Lower leg skin (tissue), 4 donors: ENCODE data around the gene CAB39L. TPM values are rescaled to one million over a fixed set of nuclear protein-coding genes. Genes with fewer than 3 reads are reported as not detected.

ENCODE experiments used
- DNase-seq, 2 donors: peaks; one replicate each; pipeline ENCODE4 v3.0.0-alpha.2; 2019; ENCODE audit warnings: low spot score in 2 of 2
- H3K4me3 ChIP-seq: fragments of 200-600 bp; sonication (generic); 2 replicates; pipeline ENCODE4 v1.5.1; 2017; ENCODE audit warnings: mild to moderate bottlenecking, low read depth; ENCODE audit not compliant: poor library complexity, severe bottlenecking
- CTCF ChIP-seq, 3 donors: fragments of 450-650 bp; IDR thresholded peaks; one replicate each; pipeline ENCODE4 v1.5.1; 2016; ENCODE audit warnings: antibody characterized with exemption in 3 of 3, mild to moderate bottlenecking in 3 of 3, moderate library complexity in 2 of 3
- POLR2A ChIP-seq, 2 donors: fragments of 450-650 bp; IDR thresholded peaks; one replicate each; pipeline ENCODE4 v1.6.1; 2016 to 2017; ENCODE audit warnings: antibody characterized with exemption in 2 of 2, mild to moderate bottlenecking in 1 of 2, moderate library complexity in 1 of 2
- WGBS, 2 donors: methylation state at CpG; one replicate each; pipeline ENCODE4 v1.1.5; 2018; 5-methylcytosine and 5-hydroxymethylcytosine counted together
- intact Hi-C: fragments of 100-400 bp; cut with DNase I; formaldehyde crosslinking; loops from one replicate; pipeline ENCODE4 v1.15.0; 2023; ENCODE audit warnings: low total_unique reads
- total RNA-seq, 4 donors: library from RNA; depleted of rRNA; stranded (reverse); fragments of >200 nt; gene quantifications; one replicate each; pipeline ENCODE4 v1.1.0, GENCODE V29; 2016

Gene CAB39L
- total RNA-seq, 4 donors from 2014 or later = 14.9 to 31.1 (median 26.3) TPM

- no peak for DNase-seq
- intact Hi-C loops = no loop called here
- 96 to 100% methylated on average over 1 of the region's 1 CpG for WGBS, 2 donors
- no peak overlapping the region for H3K4me3 ChIP-seq
- no peak for TF ChIP-seq POLR2A (IDR thresholded peaks at IDR 0.05)
- TF ChIP-seq CTCF (IDR thresholded peaks at IDR 0.05) = no peak
Observed at GRCh38 chr13:49418206-49418605, 25.7 kb downstream of the CAB39L start.

- no peak for DNase-seq
- TF ChIP-seq CTCF (IDR thresholded peaks at IDR 0.05) = no peak
- H3K4me3 ChIP-seq = no peak overlapping the region
- intact Hi-C loops = no loop called here
- 74 to 84% methylated on average over 3 of the region's 3 CpGs for WGBS, 2 donors
Observed at GRCh38 chr13:49417161-49417560, 26.7 kb downstream of the CAB39L start.

GRCh38 chr13:49412749-49413148, 31.1 kb downstream of the CAB39L start:
- H3K4me3 ChIP-seq = no peak overlapping the region
- 97 to 100% methylated on average over 2 of the region's 2 CpGs for WGBS, 2 donors
- no peak for DNase-seq
- TF ChIP-seq CTCF (IDR thresholded peaks at IDR 0.05) (no peak), POLR2A (IDR thresholded peaks at IDR 0.05) (no peak)
- intact Hi-C loops = no loop called here

- intact Hi-C loops = no loop called here
- TF ChIP-seq CTCF (IDR thresholded peaks at IDR 0.05) (no peak), POLR2A (IDR thresholded peaks at IDR 0.05) (no peak)
- WGBS, 2 donors = 95 to 98% methylated on average over 5 of the region's 5 CpGs
Observed at GRCh38 chr13:49411353-49411752, 32.5 kb downstream of the CAB39L start.

GRCh38 chr13:49410477-49410876, 33.4 kb downstream of the CAB39L start:
- no peak for TF ChIP-seq CTCF (IDR thresholded peaks at IDR 0.05)
- TF ChIP-seq POLR2A (IDR thresholded peaks at IDR 0.05) = no peak
- DNase-seq = no peak
- H3K4me3 ChIP-seq = no peak overlapping the region
- intact Hi-C loops = no loop called here

More at GRCh38 chr13:49411353-49411752, 32.5 kb downstream of the CAB39L start:
- DNase-seq = no peak
- H3K4me3 ChIP-seq = no peak overlapping the region

- no peak overlapping the region for H3K4me3 ChIP-seq
- intact Hi-C loops = no loop called here
- 77 to 81% methylated on average over 4 of the region's 4 CpGs for WGBS, 2 donors
- TF ChIP-seq POLR2A (IDR thresholded peaks at IDR 0.05) = no peak
- no peak for TF ChIP-seq CTCF (IDR thresholded peaks at IDR 0.05)
- DNase-seq = no peak
Observed at GRCh38 chr13:49410006-49410405, 33.9 kb downstream of the CAB39L start.
